PC-9 (cell line): ENCODE measurements around the gene EPHB1. TPM values are rescaled to one million over a fixed set of nuclear protein-coding genes. Genes with fewer than 3 reads are reported as not detected.

Source experiments
- BruUV-seq: library from RNA; stranded (reverse); fragments of 400-500 nt; replicated peaks from 2 replicates; lab custom pipeline; 2021; lab: Mats Ljungman, UMichigan
- CTCF ChIA-PET: fragments of 300-600 bp; sonication (Branson Sonifier 250); formaldehyde crosslinking; loops from one replicate; lab custom pipeline; 2022; ENCODE audit warnings: antibody characterized with exemption; lab: Charles Lee
- POLR2A ChIA-PET: fragments of 300-600 bp; sonication (Branson Sonifier 250); formaldehyde crosslinking; loops from one replicate; lab custom pipeline; 2022; ENCODE audit warnings: antibody characterized with exemption; ENCODE audit not compliant: unreplicated experiment; lab: Charles Lee
- DNase-seq, 2 experiments: peaks; one replicate each; pipeline versions ENCODE4 v3.0.0 to v3.0.0-alpha.2; 2015 to 2022; ENCODE audit warnings: mixed read lengths in 1 of 2
- H2AFZ ChIP-seq: fragments of 200-600 bp; sonication (generic); 2 replicates; pipeline ENCODE4 v1.8.1; 2017; ENCODE audit warnings: antibody characterized with exemption
- H3F3A ChIP-seq: fragments of 200-600 bp; sonication (generic); 2 replicates; pipeline ENCODE4 v1.8.1; 2017; ENCODE audit warnings: antibody characterized with exemption, mild to moderate bottlenecking, low read depth; ENCODE audit not compliant: insufficient read depth
- H3K27ac ChIP-seq: fragments of 200-600 bp; sonication (generic); 2 replicates; pipeline ENCODE4 v1.6.1; 2016; ENCODE audit warnings: mixed run types
- H3K27me3 ChIP-seq: fragments of 200-600 bp; sonication (generic); 2 replicates; pipeline ENCODE4 v1.6.1; 2016; ENCODE audit warnings: low read depth, mixed run types; ENCODE audit not compliant: insufficient read depth
- H3K36me3 ChIP-seq: fragments of 200-600 bp; sonication (generic); 2 replicates; pipeline ENCODE4 v1.6.1; 2016; ENCODE audit warnings: low read depth, mixed run types
- H3K4me1 ChIP-seq: fragments of 200-600 bp; sonication (generic); replicated peaks from 2 replicates; pipeline ENCODE4 v1.6.1; 2016; ENCODE audit warnings: mixed run types; ENCODE audit not compliant: insufficient read depth
- H3K4me2 ChIP-seq: fragments of 200-600 bp; sonication (generic); 2 replicates; pipeline ENCODE4 v1.6.1; 2017; ENCODE audit warnings: mixed run types
- H3K4me3 ChIP-seq: fragments of 200-600 bp; sonication (generic); 2 replicates; pipeline ENCODE4 v1.6.1; 2016; ENCODE audit warnings: mixed run types
- H3K79me2 ChIP-seq: fragments of 200-600 bp; sonication (generic); 2 replicates; pipeline ENCODE4 v1.6.1; 2017; ENCODE audit warnings: low read depth, mixed run types
- H3K9me2 ChIP-seq: fragments of 200-600 bp; sonication (generic); 2 replicates; pipeline ENCODE4 v1.8.1; 2017; ENCODE audit warnings: mild to moderate bottlenecking; ENCODE audit not compliant: insufficient read depth
- H3K9me3 ChIP-seq: fragments of 200-600 bp; sonication (generic); 2 replicates; pipeline ENCODE4 v1.8.1; 2016; ENCODE audit warnings: low read depth; ENCODE audit not compliant: insufficient read depth
- H4K20me1 ChIP-seq: fragments of 200-600 bp; sonication (generic); 2 replicates; pipeline ENCODE4 v1.8.1; 2017; ENCODE audit not compliant: insufficient read depth
- CTCF ChIP-seq: fragments of 200-600 bp; sonication (generic); conservative IDR thresholded peaks from 2 replicates; pipeline ENCODE4 v1.6.1; 2017; ENCODE audit warnings: mixed run types, antibody characterized with exemption, mild to moderate bottlenecking, moderate library complexity
- EZH2 ChIP-seq: fragments of 200-600 bp; sonication (generic); IDR thresholded peaks from 2 replicates; pipeline ENCODE4 v1.8.0; 2017; ENCODE audit warnings: antibody characterized with exemption, low read depth
- intact Hi-C: fragments of 100-400 bp; cut with micrococcal nuclease; formaldehyde crosslinking; loops from one replicate; pipeline ENCODE4 v1.10.0; 2022; ENCODE audit not compliant: unreplicated experiment
- total RNA-seq: library from RNA; stranded (reverse); gene quantifications from 2 replicates; pipeline ENCODE4 v1.2.3, GENCODE V29; 2021

EPHB1 gene
- total RNA-seq, 1 experiment from 2014 or later, result 0.15 TPM

DNA sequence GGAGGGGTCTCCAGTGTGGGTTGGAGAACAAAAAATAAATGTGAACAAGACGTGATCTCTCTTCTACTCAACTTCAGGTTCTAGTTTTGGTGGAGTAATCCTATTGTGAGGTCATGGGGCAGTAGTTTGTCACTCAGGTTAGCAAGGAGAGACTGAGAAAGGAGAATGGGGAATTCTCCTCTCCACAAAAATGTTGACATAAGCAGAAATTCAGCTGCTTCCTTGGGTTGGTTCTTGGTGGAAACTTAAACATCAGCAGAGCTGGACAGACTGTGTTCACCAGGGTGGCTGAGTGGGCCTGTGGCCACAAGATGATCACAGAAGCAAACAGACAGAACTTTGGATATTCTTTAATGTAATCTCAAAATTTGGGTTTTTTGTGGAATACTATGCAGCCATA is 78.7 kb downstream of the EPHB1 start:
- Histone ChIP-seq H3K9me3 (no peaks in the 10 kb centered on the region), H4K20me1 (no peaks in the 10 kb centered on the region), H3K79me2 (no peaks in the 10 kb centered on the region), H3K9me2 (no peaks in the 10 kb centered on the region), H3K4me3 (no peak overlapping the region), H3K4me1 (no peaks in the 10 kb centered on the region), H3K36me3 (no peaks in the 10 kb centered on the region), H3K27ac (no peak overlapping the region), H3K4me2 (no peak overlapping the region), H3F3A (no peaks in the 10 kb centered on the region), H2AFZ (no peak overlapping the region), H3K27me3 (peaks cover 64% of the 10 kb centered on the region)
- no peak for DNase-seq
- ChIA-PET CTCF (no interaction called here), POLR2A (no interaction called here)
- BruUV-seq, result no TSS peak
- TF ChIP-seq CTCF (no peak), EZH2 (no peak)
- intact Hi-C loops, result no loop called here

GRCh38 chr3:134874737-134875413 is 79.8 kb downstream of the EPHB1 start:
- BruUV-seq, result no TSS peak
- intact Hi-C loops, result no loop called here

DNA sequence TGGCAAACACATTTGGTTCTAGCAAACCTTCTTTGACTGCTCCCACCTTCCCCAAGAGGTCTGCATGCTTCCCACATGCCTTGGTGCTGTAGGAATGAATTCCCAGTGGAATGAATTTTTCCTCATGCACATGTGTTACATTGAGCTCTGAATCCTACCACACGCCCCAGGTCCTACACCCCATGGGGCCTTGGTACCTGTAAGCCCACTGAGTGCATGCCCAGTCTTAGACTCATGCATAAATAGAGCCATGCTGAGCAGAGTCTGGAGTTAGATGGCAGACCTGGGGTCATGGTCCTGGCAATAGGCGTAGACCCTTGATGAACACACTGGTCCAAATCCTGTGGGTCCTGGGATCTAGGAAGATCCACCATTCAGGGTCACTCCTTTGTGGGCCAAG is 81.8 kb downstream of the EPHB1 start:
- Histone ChIP-seq H3K27me3 (peaks cover 66% of the 10 kb centered on the region), H3K9me2 (no peaks in the 10 kb centered on the region), H3K9me3 (no peaks in the 10 kb centered on the region), H3K4me3 (no peak overlapping the region), H3K4me1 (no peaks in the 10 kb centered on the region), H4K20me1 (no peaks in the 10 kb centered on the region), H3K36me3 (no peaks in the 10 kb centered on the region), H3K27ac (no peak overlapping the region), H3F3A (no peaks in the 10 kb centered on the region), H3K79me2 (no peaks in the 10 kb centered on the region), H3K4me2 (no peak overlapping the region), H2AFZ (no peak overlapping the region)
- ChIA-PET POLR2A (no interaction called here), CTCF (no interaction called here)
- no peak for DNase-seq
- no peak for TF ChIP-seq EZH2
- TF ChIP-seq CTCF, result no peak
- intact Hi-C loops, result no loop called here
- no TSS peak for BruUV-seq

More at GRCh38 chr3:134874737-134875413, 79.8 kb downstream of the EPHB1 start:
- peaks cover 61% of the 10 kb centered on the region for H3K27me3 ChIP-seq
- no peaks in the 10 kb centered on the region for H3K4me1 ChIP-seq
- no peak overlapping the region for H3K4me2 ChIP-seq
- no peaks in the 10 kb centered on the region for H3F3A ChIP-seq
- H3K79me2 ChIP-seq, result no peaks in the 10 kb centered on the region
- TF ChIP-seq EZH2, result no peak
- TF ChIP-seq CTCF, result no peak
- no peaks in the 10 kb centered on the region for H4K20me1 ChIP-seq
- ChIA-PET POLR2A (no interaction called here), CTCF (no interaction called here)
- no peaks in the 10 kb centered on the region for H3K9me3 ChIP-seq
- no peak overlapping the region for H2AFZ ChIP-seq
- no peaks in the 10 kb centered on the region for H3K9me2 ChIP-seq
- DNase-seq, result no peak
- H3K27ac ChIP-seq, result no peak overlapping the region
- no peaks in the 10 kb centered on the region for H3K36me3 ChIP-seq
- no peak overlapping the region for H3K4me3 ChIP-seq
